ENCODE data around the gene ETFA. TPM values are rescaled to one million over a fixed set of nuclear protein-coding genes. Genes with fewer than 3 reads are reported as not detected.

ETFA gene
- total RNA-seq, 4 donors from 2014 or later = 62.7 to 88.4 (median 75.9) TPM

GRCh38 chr15:76334438-76335306, 23.4 kb upstream of the ETFA start:
- H3K4me3 ChIP-seq (replicated peaks in 1 of 3) = no peak overlapping the region
- WGBS, 2 donors = 21 to 22% methylated on average over 44 of the region's 44 CpGs
- DNase-seq = no peak
- peaks cover 0 to 28% of the 10 kb centered on the region in 2 donors for H3K4me1 ChIP-seq
- no peaks in the 10 kb centered on the region for H3K36me3 ChIP-seq
- intact Hi-C loops (cut with DNase I) = loop anchor here (5.0 kb wide), 1 partner anchor 142 kb away; no protein-coding TSS in a partner anchor
- no peak overlapping the region for H3K27ac ChIP-seq
- H3K27me3 ChIP-seq = peaks cover 56% of the 10 kb centered on the region
- TF ChIP-seq POLR2A (IDR thresholded peaks at IDR 0.05) = no peak
- no peak for TF ChIP-seq CTCF (IDR thresholded peaks at IDR 0.05)
- H3K9me3 ChIP-seq = no peaks in the 10 kb centered on the region

GRCh38 chr15:76333720-76334437, 22.6 kb upstream of the ETFA start:
- intact Hi-C loops (cut with DNase I) = no loop called here
- Histone ChIP-seq H3K27ac (no peak overlapping the region), H3K4me1 (peaks cover 0 to 22% of the 10 kb centered on the region in 2 donors), H3K4me3 (replicated peaks in 1 of 3) (no peak overlapping the region), H3K27me3 (peaks cover 48% of the 10 kb centered on the region), H3K9me3 (no peaks in the 10 kb centered on the region), H3K36me3 (no peaks in the 10 kb centered on the region)
- DNase-seq = no peak
- 50 to 69% methylated on average over 8 to 9 of the region's 9 CpGs for WGBS, 2 donors
- TF ChIP-seq POLR2A (IDR thresholded peaks at IDR 0.05) = no peak
- no peak for TF ChIP-seq CTCF (IDR thresholded peaks at IDR 0.05)

- Histone ChIP-seq H3K27me3 (peaks cover 42% of the 10 kb centered on the region), H3K27ac (no peak overlapping the region), H3K9me3 (no peaks in the 10 kb centered on the region), H3K36me3 (no peaks in the 10 kb centered on the region), H3K4me3 (replicated peaks in 1 of 3) (no peak overlapping the region), H3K4me1 (peaks cover 0 to 21% of the 10 kb centered on the region in 2 donors)
- DNase-seq = no peak
- intact Hi-C loops (cut with DNase I) = no loop called here
- TF ChIP-seq CTCF (IDR thresholded peaks at IDR 0.05) (no peak), POLR2A (IDR thresholded peaks at IDR 0.05) (no peak)
- 100% methylated on average over 1 of the region's 1 CpG; no CpG with 5 or more reads in 1 of the 2 donors for WGBS, 2 donors
Observed at GRCh38 chr15:76333309-76333708, 22.0 kb upstream of the ETFA start.

- no peak overlapping the region for H3K27ac ChIP-seq
- DNase-seq = no peak
- peaks cover 37% of the 10 kb centered on the region for H3K27me3 ChIP-seq
- H3K4me1 ChIP-seq = peaks cover 0 to 16% of the 10 kb centered on the region in 2 donors
- no peaks in the 10 kb centered on the region for H3K9me3 ChIP-seq
- TF ChIP-seq CTCF (IDR thresholded peaks at IDR 0.05) (no peak), POLR2A (IDR thresholded peaks at IDR 0.05) (no peak)
- WGBS, 2 donors = 78 to 100% methylated on average over 1 of the region's 1 CpG
- no peaks in the 10 kb centered on the region for H3K36me3 ChIP-seq
- H3K4me3 ChIP-seq (replicated peaks in 1 of 3) = no peak overlapping the region
- intact Hi-C loops (cut with DNase I) = no loop called here
Observed at GRCh38 chr15:76332796-76333195, 21.5 kb upstream of the ETFA start.

Data from thyroid gland (tissue), 4 donors.